Astrocyte (in vitro differentiated cells and primary cell): ENCODE results near the gene SLCO1A2. TPM values are rescaled to one million over a fixed set of nuclear protein-coding genes. Genes with fewer than 3 reads are reported as not detected.

Source experiments
- DNase-seq: peaks from one replicate; pipeline ENCODE4 v3.0.0-alpha.2; 2010; ENCODE audit warnings: low read depth
- FAIRE-seq: peaks from 2 replicates; lab custom pipeline; 2011; peaks lifted over from hg19 to GRCh38; lab: Jason Lieb, UNC
- H2AFZ ChIP-seq: 2 replicates; pipeline ENCODE4 v1.6.0; 2012; ENCODE audit warnings: low read depth, low read length, inconsistent platforms
- H3K27ac ChIP-seq: 2 replicates; pipeline ENCODE4 v1.5.1; 2011; ENCODE audit warnings: low read depth, low read length, inconsistent platforms
- H3K27me3 ChIP-seq: 2 replicates; pipeline ENCODE4 v1.6.0; 2011; ENCODE audit warnings: low read length, inconsistent platforms; ENCODE audit not compliant: insufficient read depth
- H3K36me3 ChIP-seq: 2 replicates; pipeline ENCODE4 v1.5.1; 2011; ENCODE audit warnings: low read length, inconsistent platforms; ENCODE audit not compliant: insufficient read depth
- H3K4me1 ChIP-seq: 2 replicates; pipeline ENCODE4 v1.5.1; 2011; ENCODE audit warnings: low read length, inconsistent platforms; ENCODE audit not compliant: insufficient read depth
- H3K4me2 ChIP-seq: 2 replicates; pipeline ENCODE4 v1.6.0; 2012; ENCODE audit warnings: low read length, inconsistent platforms
- H3K4me3 ChIP-seq: 2 replicates; pipeline ENCODE4 v1.5.1; 2011; ENCODE audit warnings: low read depth, mild to moderate bottlenecking, low read length, inconsistent platforms; ENCODE audit not compliant: insufficient read depth
- H3K79me2 ChIP-seq: 2 replicates; pipeline ENCODE4 v1.6.0; 2012; ENCODE audit warnings: mild to moderate bottlenecking, low read length, inconsistent platforms; ENCODE audit not compliant: insufficient read depth
- H3K9ac ChIP-seq: 2 replicates; pipeline ENCODE4 v1.6.0; 2012; ENCODE audit warnings: mild to moderate bottlenecking, low read length, inconsistent platforms
- H3K9me3 ChIP-seq: 2 replicates; pipeline ENCODE4 v1.5.1; 2012; ENCODE audit warnings: low read depth, mild to moderate bottlenecking, low read length, inconsistent platforms; ENCODE audit not compliant: insufficient read depth
- H4K20me1 ChIP-seq: 2 replicates; pipeline ENCODE4 v1.6.0; 2012; ENCODE audit warnings: low read length, inconsistent platforms; ENCODE audit not compliant: insufficient read depth
- H3K27ac Mint-ChIP-seq: one replicate; pipeline ENCODE4 v1.8.0; 2021; ENCODE audit warnings: mild to moderate bottlenecking, mixed read lengths; ENCODE audit not compliant: unreplicated experiment
- H3K27me3 Mint-ChIP-seq: one replicate; pipeline ENCODE4 v1.8.0; 2021; ENCODE audit warnings: low read depth, mixed read lengths; ENCODE audit not compliant: unreplicated experiment
- H3K36me3 Mint-ChIP-seq: one replicate; pipeline ENCODE4 v1.8.0; 2021; ENCODE audit warnings: low read depth, mixed read lengths; ENCODE audit not compliant: unreplicated experiment
- H3K4me1 Mint-ChIP-seq: one replicate; pipeline ENCODE4 v1.8.0; 2021; ENCODE audit warnings: low read depth, mixed read lengths; ENCODE audit not compliant: unreplicated experiment
- H3K4me3 Mint-ChIP-seq: one replicate; pipeline ENCODE4 v1.8.0; 2021; ENCODE audit warnings: mild to moderate bottlenecking, moderate library complexity, mixed read lengths; ENCODE audit not compliant: unreplicated experiment
- H3K9me3 Mint-ChIP-seq: one replicate; pipeline ENCODE4 v1.8.0; 2021; ENCODE audit warnings: mild to moderate bottlenecking, mixed read lengths; ENCODE audit not compliant: unreplicated experiment
- CTCF ChIP-seq: IDR thresholded peaks from 2 replicates; pipeline ENCODE4 v1.5.1; 2011; ENCODE audit warnings: low read depth, mild to moderate bottlenecking, inconsistent platforms, low read length, moderate library complexity; ENCODE audit not compliant: insufficient read depth
- EZH2 ChIP-seq: IDR thresholded peaks from 2 replicates; pipeline ENCODE4 v1.6.1; 2012; ENCODE audit warnings: mild to moderate bottlenecking, low read length, inconsistent platforms; ENCODE audit not compliant: insufficient read depth
- total RNA-seq: library from RNA; stranded (reverse); gene quantifications from 2 replicates; pipeline ENCODE4 v1.2.1, GENCODE V29; 2021

The SLCO1A2 gene
- total RNA-seq, 1 donor from 2014 or later = 0.32 TPM

GRCh38 chr12:21328578-21328977, 6.1 kb downstream of the SLCO1A2 start:
- H2AFZ ChIP-seq = no peak overlapping the region
- H3K9me3 Mint-ChIP-seq = peaks cover 22% of the 10 kb centered on the region
- no peaks in the 10 kb centered on the region for H3K36me3 ChIP-seq
- no peaks in the 10 kb centered on the region for H3K36me3 Mint-ChIP-seq
- no peaks in the 10 kb centered on the region for H3K9me3 ChIP-seq
- no peak overlapping the region for H3K9ac ChIP-seq
- H3K4me1 ChIP-seq = no peaks in the 10 kb centered on the region
- TF ChIP-seq EZH2 (no peak), CTCF (no peak)
- H3K27ac ChIP-seq = no peak overlapping the region
- no peaks in the 10 kb centered on the region for H3K27me3 Mint-ChIP-seq
- H3K79me2 ChIP-seq = no peaks in the 10 kb centered on the region
- no peaks in the 10 kb centered on the region for H3K4me1 Mint-ChIP-seq
- H3K4me2 ChIP-seq = no peak overlapping the region
- H3K4me3 ChIP-seq = no peak overlapping the region
- H3K4me3 Mint-ChIP-seq = no peak overlapping the region
- no peak for DNase-seq
- no peaks in the 10 kb centered on the region for H3K27me3 ChIP-seq
- FAIRE-seq = no peak
- no peaks in the 10 kb centered on the region for H4K20me1 ChIP-seq
- H3K27ac Mint-ChIP-seq = no peak overlapping the region

- no peaks in the 10 kb centered on the region for H3K79me2 ChIP-seq
- DNase-seq (no peak), FAIRE-seq (no peak)
- Mint-ChIP-seq H3K9me3 (peaks cover 5% of the 10 kb centered on the region), H3K36me3 (no peaks in the 10 kb centered on the region), H3K27me3 (no peaks in the 10 kb centered on the region), H3K4me1 (no peaks in the 10 kb centered on the region), H3K27ac (no peak overlapping the region), H3K4me3 (no peak overlapping the region)
- H2AFZ ChIP-seq = no peak overlapping the region
- no peak overlapping the region for H3K27ac ChIP-seq
- H4K20me1 ChIP-seq = no peaks in the 10 kb centered on the region
- no peaks in the 10 kb centered on the region for H3K27me3 ChIP-seq
- H3K4me1 ChIP-seq = no peaks in the 10 kb centered on the region
- H3K4me2 ChIP-seq = no peak overlapping the region
- H3K36me3 ChIP-seq = no peaks in the 10 kb centered on the region
- no peaks in the 10 kb centered on the region for H3K9me3 ChIP-seq
- H3K4me3 ChIP-seq = no peak overlapping the region
- no peak for TF ChIP-seq CTCF
- no peak for TF ChIP-seq EZH2
- H3K9ac ChIP-seq = no peak overlapping the region
These were observed 10.2 kb downstream of the SLCO1A2 start for GRCh38 chr12:21324551-21324950.

- no peaks in the 10 kb centered on the region for H3K36me3 ChIP-seq
- FAIRE-seq (no peak), DNase-seq (no peak)
- no peaks in the 10 kb centered on the region for H3K4me1 ChIP-seq
- no peak overlapping the region for H3K4me3 Mint-ChIP-seq
- H3K27ac Mint-ChIP-seq = no peak overlapping the region
- no peak overlapping the region for H3K9ac ChIP-seq
- H2AFZ ChIP-seq = no peak overlapping the region
- no peaks in the 10 kb centered on the region for H3K27me3 ChIP-seq
- TF ChIP-seq EZH2 = no peak
- TF ChIP-seq CTCF = no peak
- H3K36me3 Mint-ChIP-seq = no peaks in the 10 kb centered on the region
- no peak overlapping the region for H3K4me2 ChIP-seq
- H3K27me3 Mint-ChIP-seq = no peaks in the 10 kb centered on the region
- no peaks in the 10 kb centered on the region for H3K79me2 ChIP-seq
- H4K20me1 ChIP-seq = no peaks in the 10 kb centered on the region
- H3K9me3 Mint-ChIP-seq = peaks cover 5% of the 10 kb centered on the region
- H3K4me1 Mint-ChIP-seq = no peaks in the 10 kb centered on the region
- H3K27ac ChIP-seq = no peak overlapping the region
- H3K9me3 ChIP-seq = no peaks in the 10 kb centered on the region
- no peak overlapping the region for H3K4me3 ChIP-seq
These were observed 11.0 kb downstream of the SLCO1A2 start for GRCh38 chr12:21323736-21324135.
